ENCODE measurements around the gene TMIGD2.

The TMIGD2 gene

GRCh38 chr19:4326215-4326836 lies 24.1 kb upstream of the TMIGD2 start:
- DNase-seq: no peak

- DNase-seq: no peak
These were observed 22.0 kb upstream of the TMIGD2 start for GRCh38 chr19:4324228-4324627.

- DNase-seq: no peak
These were observed 21.5 kb upstream of the TMIGD2 start for GRCh38 chr19:4323692-4324091.

GRCh38 chr19:4322942-4323665 lies 20.9 kb upstream of the TMIGD2 start:
- no peak for DNase-seq

GRCh38 chr19:4320419-4320818 lies 18.2 kb upstream of the TMIGD2 start:
- no peak for DNase-seq

- DNase-seq: no peak
These were observed 17.0 kb upstream of the TMIGD2 start for GRCh38 chr19:4319067-4319718.

GRCh38 chr19:4318460-4318859 lies 16.3 kb upstream of the TMIGD2 start:
- no peak for DNase-seq

GRCh38 chr19:4316956-4317355 lies 14.8 kb upstream of the TMIGD2 start:
- DNase-seq: no peak

GRCh38 chr19:4313847-4314490 lies 11.8 kb upstream of the TMIGD2 start:
- no peak for DNase-seq

GRCh38 chr19:4310247-4311121 lies 8.3 kb upstream of the TMIGD2 start:
- no peak for DNase-seq

- no peak for DNase-seq
These were observed 3.5 kb upstream of the TMIGD2 start for GRCh38 chr19:4305659-4306058.

GRCh38 chr19:4305257-4305612 lies 3.0 kb upstream of the TMIGD2 start:
- no peak for DNase-seq

- peak; percentile 22 to 33 for DNase-seq
These were observed 2.5 kb upstream of the TMIGD2 start, which contains the start of gene FSD1 for GRCh38 chr19:4304538-4305256. FSD1 (plus strand) TSS chr19:4304598; CDS start chr19:4304747, 149 bp downstream.

- no peak for DNase-seq
These were observed 1.8 kb upstream of the TMIGD2 start for GRCh38 chr19:4303819-4304537.

- DNase-seq: no peak
These were observed 473 bp downstream of the TMIGD2 start for GRCh38 chr19:4301590-4302242.

GRCh38 chr19:4300589-4300988 lies 1.6 kb downstream of the TMIGD2 start:
- no peak for DNase-seq

- DNase-seq: no peak
These were observed 3.2 kb downstream of the TMIGD2 start for GRCh38 chr19:4298810-4299550.

GRCh38 chr19:4297901-4298809 lies 4.0 kb downstream of the TMIGD2 start:
- DNase-seq: no peak

Data from NCI-H187 (cell line).